Endothelial cell of umbilical vein (primary cell): Measurements from ENCODE around the gene HLA-F. TPM values are rescaled to one million over a fixed set of nuclear protein-coding genes. Genes with fewer than 3 reads are reported as not detected.

ENCODE experiments used
- BruUV-seq: library from RNA; stranded (reverse); fragments of 400-500 nt; replicated peaks from 2 replicates; lab custom pipeline; 2021; lab: Mats Ljungman, UMichigan
- CTCF ChIA-PET: fragments of 300-600, 350-600 bp; sonication (Branson Sonifier 250); formaldehyde crosslinking; loops from one replicate; lab custom pipeline; 2021; ENCODE audit warnings: antibody characterized with exemption, inconsistent platforms; lab: Charles Lee
- POLR2A ChIA-PET: fragments of 300-600, 350-600 bp; sonication (Branson Sonifier 250); formaldehyde crosslinking; loops from one replicate; lab custom pipeline; 2021; ENCODE audit warnings: antibody characterized with exemption, inconsistent platforms; lab: Charles Lee
- DNase-seq: peaks from one replicate; pipeline ENCODE4 v3.0.0-alpha.2; 2011; ENCODE audit warnings: low read depth, low spot score
- FAIRE-seq: peaks from 2 replicates; lab custom pipeline; 2011; peaks lifted over from hg19 to GRCh38; lab: Jason Lieb, UNC
- H2AFZ ChIP-seq: 2 replicates; pipeline ENCODE4 v1.6.0; 2012; ENCODE audit warnings: low read depth, low read length, control low read depth, inconsistent platforms
- H3K27ac ChIP-seq: 2 replicates; pipeline ENCODE4 v1.5.1; 2011; ENCODE audit warnings: low read depth, mild to moderate bottlenecking, control low read depth, low read length, moderate library complexity; ENCODE audit not compliant: insufficient read depth
- H3K27me3 ChIP-seq, 2 experiments: 2 replicates each; pipeline versions ENCODE4 v1.6.0 to v1.6.1; 2011; ENCODE audit warnings: low read length in 2 of 2, mixed read lengths in 1 of 2; ENCODE audit not compliant: control insufficient read depth in 2 of 2, insufficient read depth in 2 of 2
- H3K36me3 ChIP-seq, 2 experiments: 2 replicates in 1 of 2; 3 replicates in 1 of 2; pipeline ENCODE4 v1.5.1; 2011; ENCODE audit warnings: low read length in 2 of 2, mild to moderate bottlenecking in 1 of 2, moderate library complexity in 1 of 2; ENCODE audit not compliant: control insufficient read depth in 2 of 2, insufficient read depth in 2 of 2; ENCODE audit errors: extremely low read depth in 1 of 2
- H3K4me1 ChIP-seq: 3 replicates; pipeline ENCODE4 v1.5.1; 2011; ENCODE audit warnings: mild to moderate bottlenecking, low read length; ENCODE audit not compliant: control insufficient read depth, insufficient read depth; ENCODE audit errors: extremely low read depth
- H3K4me2 ChIP-seq: 2 replicates; pipeline ENCODE4 v1.6.1; 2011; ENCODE audit warnings: low read length, control low read depth, mixed read lengths; ENCODE audit not compliant: insufficient read depth
- H3K4me3 ChIP-seq, 3 experiments: fragments of 200-600 bp in 1 of 3; sonication (generic), shearing (Covaris generic) in 1 of 3; replicated peaks in 1 of 3; 2 replicates each; pipeline ENCODE4 v1.5.1; 2011 to 2016; ENCODE audit warnings: control low read depth in 3 of 3, low read length in 3 of 3, mild to moderate bottlenecking in 2 of 3, inconsistent platforms in 1 of 3, low read depth in 1 of 3, moderate library complexity in 1 of 3; ENCODE audit not compliant: insufficient read depth in 1 of 3
- H3K79me2 ChIP-seq: 2 replicates; pipeline ENCODE4 v1.6.0; 2012; ENCODE audit warnings: low read length, inconsistent platforms; ENCODE audit not compliant: control insufficient read depth, insufficient read depth
- H3K9ac ChIP-seq: replicated peaks from 2 replicates; pipeline ENCODE3; 2011; ENCODE audit warnings: low read length, control low read depth; ENCODE audit not compliant: insufficient read depth; ENCODE audit errors: extremely low read depth
- H3K9me1 ChIP-seq: replicated peaks from 3 replicates; pipeline ENCODE4 v1.6.0; 2011; ENCODE audit warnings: mild to moderate bottlenecking, low read length; ENCODE audit not compliant: control insufficient read depth, insufficient read depth; ENCODE audit errors: extremely low read depth
- H3K9me3 ChIP-seq: replicated peaks from 2 replicates; pipeline ENCODE4 v1.5.1; 2012; ENCODE audit warnings: low read length, inconsistent platforms; ENCODE audit not compliant: control insufficient read depth, insufficient read depth
- H4K20me1 ChIP-seq: replicated peaks from 2 replicates; pipeline ENCODE3; 2011; ENCODE audit warnings: mild to moderate bottlenecking, low read length; ENCODE audit not compliant: control insufficient read depth, insufficient read depth; ENCODE audit errors: extremely low read depth
- EZH2 ChIP-seq: IDR thresholded peaks from 2 replicates; pipeline ENCODE4 v1.6.1; 2012; ENCODE audit warnings: borderline replicate concordance, low read depth, mild to moderate bottlenecking, moderate library complexity, low read length, inconsistent platforms; ENCODE audit not compliant: severe bottlenecking
- FOS ChIP-seq: IDR thresholded peaks from 2 replicates; pipeline ENCODE4 v1.6.1; 2011; ENCODE audit warnings: mild to moderate bottlenecking, low read length, moderate library complexity, borderline replicate concordance; ENCODE audit not compliant: insufficient read depth
- GATA2 ChIP-seq: IDR thresholded peaks from 2 replicates; pipeline ENCODE4 v1.7.0; 2011; ENCODE audit warnings: low read depth, mild to moderate bottlenecking, moderate library complexity, mixed read lengths, low read length; ENCODE audit not compliant: insufficient read length, insufficient read depth
- JUN ChIP-seq: IDR thresholded peaks from 2 replicates; pipeline ENCODE4 v1.6.1; 2011; ENCODE audit warnings: borderline replicate concordance, low read depth; ENCODE audit not compliant: insufficient read length, insufficient read depth
- MYC ChIP-seq: IDR thresholded peaks from one replicate; pipeline ENCODE4 v1.6.1; 2011; ENCODE audit warnings: mild to moderate bottlenecking, low read depth, low read length
- POLR2A ChIP-seq: IDR thresholded peaks from 2 replicates; pipeline ENCODE4 v1.6.1; 2012; ENCODE audit warnings: low read depth, mild to moderate bottlenecking, control low read depth, low read length
- POLR2AphosphoS5 ChIP-seq: IDR thresholded peaks from 2 replicates; pipeline ENCODE4 v1.6.1; 2012; ENCODE audit warnings: low read depth, mild to moderate bottlenecking, control low read depth, low read length, moderate library complexity; ENCODE audit not compliant: insufficient read depth
- dilution Hi-C: fragments of 300-500 bp; cut with MboI; formaldehyde crosslinking; loops from one replicate; pipeline ENCODE4 v1.15.0; 2019; ENCODE audit warnings: low sequenced_read_pairs; ENCODE audit not compliant: extremely low pct_ligation_motif_present
- intact Hi-C: fragments of 100-400 bp; cut with micrococcal nuclease; formaldehyde crosslinking; loops from one replicate; pipeline ENCODE4 v1.10.0; 2022
- polyA plus RNA-seq, 4 experiments: library from polyadenylated mRNA; depleted of rRNA in 3 of 4; stranded (reverse) in 3 of 4; unstranded in 1 of 4; fragments of >200 nt; gene quantifications; 2 replicates each; pipeline versions ENCODE4 v1.2.1 to v1.2.3, GENCODE V29; 2011 to 2012; ENCODE audit warnings: missing spikeins in 1 of 4
- total RNA-seq: library from RNA; stranded (reverse); gene quantifications from 2 replicates; pipeline ENCODE4 v1.2.3, GENCODE V29; 2021
- TF ChIP-seq, protein P1 (sequence below): IDR thresholded peaks from 2 replicates; pipeline ENCODE4 v1.6.1; 2011; ENCODE audit not compliant: insufficient read depth, insufficient read length
- TF ChIP-seq, protein P2 (sequence below), 2 donors: IDR thresholded peaks; 1 replicate in 1 of 2; 2 replicates in 1 of 2; pipeline ENCODE4 v1.5.1; 2011; ENCODE audit warnings: low read length in 2 of 2, mild to moderate bottlenecking in 2 of 2, moderate library complexity in 2 of 2, control low read depth in 1 of 2, inconsistent platforms in 1 of 2, low read depth in 1 of 2; ENCODE audit not compliant: insufficient read depth in 1 of 2; ENCODE audit errors: extremely low read depth in 1 of 2

Gene HLA-F
- total and polyA plus RNA-seq, 2 donors (not counting 3 experiments of a cell fraction or from before 2014, with no cell fraction given), result 1.5 to 1.6 TPM

GRCh38 chr6:29742127-29742526 lies 18.9 kb downstream of the HLA-F start:
- intact Hi-C loops, result no loop called here
- CTCF ChIA-PET, result no interaction called here
- Histone ChIP-seq H3K9ac (no peak overlapping the region), H3K27ac (no peak overlapping the region), H2AFZ (no peak overlapping the region), H3K9me1 (no peaks in the 10 kb centered on the region), H3K79me2 (no peaks in the 10 kb centered on the region), H4K20me1 (no peaks in the 10 kb centered on the region), H3K36me3 (no peaks in the 10 kb centered on the region), H3K4me2 (no peak overlapping the region), H3K4me1 (no peaks in the 10 kb centered on the region), H3K27me3 (no peaks in the 10 kb centered on the region), H3K4me3 (no peak overlapping the region), H3K9me3 (no peaks in the 10 kb centered on the region)
- BruUV-seq, result no TSS peak
- POLR2A ChIA-PET, result no interaction called here
- TF ChIP-seq FOS, result no peak
- TF ChIP-seq, protein P1, sequence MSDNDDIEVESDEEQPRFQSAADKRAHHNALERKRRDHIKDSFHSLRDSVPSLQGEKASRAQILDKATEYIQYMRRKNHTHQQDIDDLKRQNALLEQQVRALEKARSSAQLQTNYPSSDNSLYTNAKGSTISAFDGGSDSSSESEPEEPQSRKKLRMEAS, result no peak
- no peak for TF ChIP-seq JUN
- TF ChIP-seq, protein P2, sequence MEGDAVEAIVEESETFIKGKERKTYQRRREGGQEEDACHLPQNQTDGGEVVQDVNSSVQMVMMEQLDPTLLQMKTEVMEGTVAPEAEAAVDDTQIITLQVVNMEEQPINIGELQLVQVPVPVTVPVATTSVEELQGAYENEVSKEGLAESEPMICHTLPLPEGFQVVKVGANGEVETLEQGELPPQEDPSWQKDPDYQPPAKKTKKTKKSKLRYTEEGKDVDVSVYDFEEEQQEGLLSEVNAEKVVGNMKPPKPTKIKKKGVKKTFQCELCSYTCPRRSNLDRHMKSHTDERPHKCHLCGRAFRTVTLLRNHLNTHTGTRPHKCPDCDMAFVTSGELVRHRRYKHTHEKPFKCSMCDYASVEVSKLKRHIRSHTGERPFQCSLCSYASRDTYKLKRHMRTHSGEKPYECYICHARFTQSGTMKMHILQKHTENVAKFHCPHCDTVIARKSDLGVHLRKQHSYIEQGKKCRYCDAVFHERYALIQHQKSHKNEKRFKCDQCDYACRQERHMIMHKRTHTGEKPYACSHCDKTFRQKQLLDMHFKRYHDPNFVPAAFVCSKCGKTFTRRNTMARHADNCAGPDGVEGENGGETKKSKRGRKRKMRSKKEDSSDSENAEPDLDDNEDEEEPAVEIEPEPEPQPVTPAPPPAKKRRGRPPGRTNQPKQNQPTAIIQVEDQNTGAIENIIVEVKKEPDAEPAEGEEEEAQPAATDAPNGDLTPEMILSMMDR (IDR thresholded peaks at IDR 0.05; ENCODE audit: extremely low read depth in 1 of 2, insufficient read depth in 1 of 2, low read depth in 1 of 2, low read length in 2 of 2), result no peak
- no peak for TF ChIP-seq POLR2AphosphoS5
- no peak for TF ChIP-seq EZH2
- no peak for TF ChIP-seq POLR2A
- no peak for TF ChIP-seq MYC
- TF ChIP-seq GATA2, result no peak
- FAIRE-seq (no peak), DNase-seq (no peak)
- dilution Hi-C loops, result no loop called here
